ENCODE data around the gene HTR3E.
A peak's percentile ranks its signal among the peaks of the same experiment; 100 is the strongest.

Gene HTR3E

DNA sequence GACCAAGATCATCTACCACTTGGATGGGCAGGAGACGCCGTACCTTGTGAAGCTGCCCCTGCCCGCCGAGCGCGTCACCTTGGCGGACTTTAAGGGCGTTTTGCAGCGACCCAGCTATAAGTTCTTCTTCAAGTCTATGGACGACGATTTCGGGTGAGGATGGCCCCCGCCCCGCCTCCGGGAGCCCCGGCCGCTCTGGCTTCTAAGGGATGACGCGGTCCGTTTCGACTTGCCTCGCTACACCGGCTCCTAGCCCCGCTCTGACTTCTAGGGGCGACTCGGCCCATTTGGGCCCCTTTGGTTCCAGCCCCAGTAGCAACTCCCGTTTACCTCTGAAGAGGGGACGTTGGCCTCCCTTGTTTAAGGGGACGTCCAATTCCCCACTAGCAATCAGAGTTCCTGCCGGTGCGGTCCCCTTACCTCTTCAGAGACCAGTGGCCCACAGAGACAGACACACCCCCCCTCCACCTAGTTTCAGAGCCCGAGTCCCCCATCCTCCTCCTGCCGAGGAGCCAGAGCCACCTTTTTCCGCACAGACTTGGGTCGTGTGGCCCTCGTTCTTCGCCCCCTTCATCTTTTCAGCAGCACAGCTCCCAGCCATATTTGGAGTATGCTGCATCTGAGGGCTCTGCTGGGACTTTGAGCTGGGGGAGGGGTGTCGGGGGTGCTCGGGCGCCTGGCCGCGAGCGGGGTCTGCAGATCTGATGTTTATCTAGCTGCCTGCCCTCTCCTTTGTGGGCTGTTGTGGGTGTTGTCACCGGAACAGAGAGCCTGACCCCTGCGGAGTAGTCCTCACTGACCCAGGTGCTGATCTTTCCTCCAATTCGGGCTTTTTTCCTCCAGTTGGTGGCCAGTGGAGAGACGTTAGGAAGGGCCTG is 59.0 kb downstream of the HTR3E start:
- peak; percentile 57 for DNase-seq (ENCODE audit: low spot score)

DNA sequence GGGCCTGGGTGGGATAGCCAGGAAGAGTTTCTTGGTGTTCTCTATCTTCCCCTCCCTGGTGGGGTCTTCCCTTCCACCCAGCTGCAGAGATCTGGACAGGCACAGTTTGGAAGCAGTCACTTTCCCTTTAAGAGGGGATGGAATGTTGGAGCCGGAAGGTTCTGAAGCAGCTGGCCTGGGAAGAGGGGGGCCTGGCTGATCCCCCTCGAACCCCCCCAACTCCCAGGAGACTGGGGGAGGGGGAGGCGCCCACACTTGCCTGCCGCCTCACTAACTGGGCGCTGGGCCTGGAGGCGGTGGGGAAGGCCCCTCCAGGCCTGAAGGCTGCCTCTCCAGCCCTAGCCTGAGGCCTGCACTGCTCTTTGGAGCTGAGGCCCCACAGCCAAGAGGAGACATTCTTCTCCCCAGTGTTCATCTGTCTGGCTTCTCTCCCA is 59.7 kb downstream of the HTR3E start:
- no peak for DNase-seq (ENCODE audit: low spot score)

Measured in NAMALWA (cell line).